Activated T-helper 9 cell treated with anti-CD3 and anti-CD28 coated beads, Interleukin-2, amount 50 U/mL, for 16 hours (primary cell): ENCODE results near the gene LLGL2.

Experiments
- DNase-seq: peaks from one replicate; pipeline ENCODE4 v3.0.0-alpha.2; 2020; ENCODE audit warnings: low read depth

LLGL2 gene

DNA sequence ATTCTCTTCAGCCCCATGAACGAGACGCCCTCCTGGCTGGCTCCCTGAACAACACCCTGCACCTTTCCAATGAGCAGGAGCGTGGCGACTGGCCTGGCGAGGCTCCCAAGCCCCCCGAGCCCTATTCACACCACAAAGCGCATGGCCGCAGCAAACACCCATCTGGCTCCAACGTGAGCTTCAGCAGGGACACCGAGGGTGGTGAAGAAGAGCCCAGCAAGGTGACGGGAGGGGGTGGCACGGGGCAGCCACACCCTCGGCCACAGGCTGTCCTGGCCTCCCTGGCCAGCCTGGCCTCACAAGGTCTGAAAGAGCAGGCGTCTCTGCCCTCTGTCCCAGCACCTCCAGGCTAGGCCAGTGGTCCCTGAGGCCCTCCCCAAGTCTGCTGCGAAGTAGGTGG is 33.8 kb upstream of the LLGL2 start:
- DNase-seq = no peak

DNA sequence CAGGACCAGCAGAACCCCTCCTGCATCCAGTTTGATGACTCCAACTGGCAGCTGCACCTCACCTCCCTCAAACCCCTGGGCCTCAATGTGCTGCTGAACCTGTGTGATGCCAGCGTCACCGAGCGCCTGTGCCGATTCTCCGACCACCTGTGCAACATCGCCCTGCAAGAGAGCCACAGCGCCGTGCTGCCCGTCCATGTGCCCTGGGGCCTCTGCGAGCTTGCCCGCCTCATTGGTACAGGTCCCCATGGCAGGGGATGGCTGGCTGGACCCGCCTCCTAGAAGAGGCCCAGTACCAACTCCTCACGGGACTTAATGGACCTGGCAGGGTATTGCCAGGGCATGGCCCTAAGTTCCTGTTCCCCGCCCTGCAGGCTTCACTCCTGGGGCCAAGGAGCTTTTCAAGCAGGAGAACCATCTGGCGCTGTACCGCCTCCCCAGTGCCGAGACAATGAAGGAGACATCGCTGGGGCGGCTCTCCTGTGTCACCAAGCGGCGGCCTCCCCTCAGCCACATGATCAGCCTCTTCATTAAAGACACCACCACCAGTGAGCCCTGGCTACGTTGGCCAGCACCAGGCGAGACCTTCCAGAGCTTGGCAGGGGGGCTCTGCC is 32.8 kb upstream of the LLGL2 start:
- DNase-seq = no peak

DNA sequence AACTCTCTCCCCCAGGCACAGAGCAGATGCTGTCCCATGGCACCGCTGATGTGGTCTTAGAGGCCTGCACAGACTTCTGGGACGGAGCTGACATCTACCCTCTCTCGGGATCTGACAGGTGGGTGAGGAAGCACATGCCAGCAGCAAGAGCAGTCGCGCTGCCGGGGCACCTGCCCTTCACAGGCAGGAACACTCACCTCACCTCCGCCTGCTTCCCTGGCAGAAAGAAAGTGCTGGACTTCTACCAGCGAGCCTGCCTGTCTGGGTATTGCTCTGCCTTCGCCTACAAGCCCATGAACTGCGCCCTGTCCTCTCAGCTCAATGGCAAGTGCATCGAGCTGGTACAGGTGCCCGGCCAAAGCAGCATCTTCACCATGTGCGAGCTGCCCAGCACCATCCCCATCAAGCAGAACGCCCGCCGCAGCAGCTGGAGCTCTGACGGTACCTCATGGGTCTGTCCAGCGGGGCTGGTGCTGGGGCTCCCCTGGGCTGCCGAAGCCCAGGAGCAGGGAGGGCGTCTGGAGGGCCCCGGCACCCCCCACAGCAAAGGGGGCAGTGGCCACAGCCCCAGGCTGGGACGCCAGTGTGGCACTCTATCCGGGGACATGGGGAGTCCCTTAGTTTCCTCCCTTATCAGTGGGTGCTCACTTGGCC is 31.9 kb upstream of the LLGL2 start:
- no peak for DNase-seq

DNA sequence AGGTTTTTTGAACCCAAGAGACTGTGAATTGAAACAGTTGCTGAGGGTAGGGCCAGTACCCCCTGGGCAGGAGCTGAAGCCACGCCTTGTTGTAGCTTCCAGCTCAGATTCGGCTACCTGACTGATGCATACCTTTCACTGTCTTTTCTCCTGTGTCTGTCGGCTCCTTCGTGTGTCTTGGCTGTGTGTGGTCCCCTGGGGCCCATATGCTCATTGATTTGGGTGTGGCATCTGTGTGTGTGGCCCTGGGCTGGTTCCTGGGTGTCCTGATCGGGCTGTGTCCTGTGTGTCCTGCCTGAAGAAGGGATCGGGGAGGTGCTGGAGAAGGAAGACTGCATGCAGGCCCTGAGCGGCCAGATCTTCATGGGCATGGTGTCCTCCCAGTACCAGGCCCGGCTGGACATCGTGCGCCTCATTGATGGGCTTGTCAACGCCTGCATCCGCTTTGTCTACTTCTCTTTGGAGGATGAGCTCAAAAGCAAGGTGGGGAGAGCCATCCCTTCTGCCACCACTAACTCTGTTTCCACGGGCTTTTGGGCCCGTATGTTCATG is 31.1 kb upstream of the LLGL2 start:
- DNase-seq = no peak

DNA sequence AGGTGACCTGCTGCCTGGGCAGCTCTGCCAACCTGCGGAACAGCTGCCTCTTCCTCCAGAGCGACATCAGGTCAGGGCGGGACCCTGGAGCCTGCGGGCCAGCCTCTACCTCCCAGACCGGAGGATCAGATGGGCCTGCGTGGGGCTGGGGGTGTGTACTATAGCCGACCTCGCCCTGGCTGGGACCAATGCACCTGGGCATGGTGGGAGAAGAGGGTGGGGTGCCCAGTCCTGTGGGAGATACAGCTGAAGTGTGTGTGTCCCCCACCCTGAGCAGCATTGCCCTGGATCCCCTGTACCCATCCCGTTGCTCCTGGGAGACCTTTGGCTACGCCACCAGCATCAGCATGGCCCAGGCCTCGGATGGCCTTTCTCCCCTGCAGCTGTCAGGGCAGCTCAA is 29.5 kb upstream of the LLGL2 start:
- no peak for DNase-seq

DNA sequence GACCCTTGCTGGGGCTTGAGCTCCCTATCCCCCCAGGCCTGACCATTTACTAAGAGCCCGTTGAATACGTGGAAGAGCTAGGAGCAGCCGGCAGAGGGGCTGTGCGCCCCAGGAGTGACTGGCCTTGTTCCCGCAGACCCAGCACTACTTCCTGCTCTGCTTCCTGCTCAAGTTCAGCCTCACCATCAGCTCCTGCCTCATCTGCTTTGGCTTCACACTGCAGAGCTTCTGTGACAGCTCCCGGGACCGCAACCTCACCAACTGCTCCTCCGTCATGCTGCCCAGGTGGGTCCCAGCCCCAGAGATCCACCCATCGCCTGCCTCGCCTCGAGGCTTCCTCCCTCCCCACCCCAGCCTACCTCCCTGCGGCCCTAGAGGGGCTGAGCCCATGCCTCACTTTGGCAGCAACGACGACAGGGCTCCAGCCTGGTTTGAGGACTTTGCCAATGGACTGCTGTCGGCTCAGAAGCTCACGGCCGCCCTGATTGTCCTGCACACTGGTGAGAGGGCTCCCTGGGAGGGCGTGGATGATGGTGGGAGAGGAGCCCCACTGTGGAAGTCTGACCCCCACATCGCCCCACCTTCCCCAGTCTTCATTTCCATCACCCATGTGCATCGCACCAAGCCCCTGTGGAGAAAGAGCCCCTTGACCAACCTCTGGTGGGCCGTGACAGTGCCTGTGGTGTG is 27.3 kb upstream of the LLGL2 start:
- no peak for DNase-seq

DNA sequence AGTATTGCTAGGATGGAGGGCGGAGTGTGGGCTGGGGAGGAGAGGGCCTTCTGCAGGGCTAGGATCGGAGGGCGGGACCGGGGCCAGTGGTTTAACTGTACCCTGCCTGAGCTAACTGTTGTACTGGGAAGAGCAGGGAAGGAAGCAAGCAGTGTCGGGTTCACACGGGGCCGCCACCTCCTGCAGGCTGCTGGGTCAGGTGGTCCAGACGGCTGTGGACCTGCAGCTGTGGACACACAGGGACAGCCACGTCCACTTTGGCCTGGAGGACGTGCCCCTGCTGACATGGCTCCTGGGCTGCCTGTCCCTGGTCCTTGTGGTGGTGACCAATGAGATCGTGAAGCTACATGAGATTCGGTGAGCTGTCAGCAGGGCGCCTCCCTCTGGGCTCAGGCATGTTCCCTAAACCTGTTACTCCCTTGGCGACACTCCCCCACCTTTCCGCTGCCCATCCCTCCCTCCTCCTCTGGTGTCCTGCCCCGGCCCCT is 26.7 kb upstream of the LLGL2 start:
- no peak for DNase-seq

DNA sequence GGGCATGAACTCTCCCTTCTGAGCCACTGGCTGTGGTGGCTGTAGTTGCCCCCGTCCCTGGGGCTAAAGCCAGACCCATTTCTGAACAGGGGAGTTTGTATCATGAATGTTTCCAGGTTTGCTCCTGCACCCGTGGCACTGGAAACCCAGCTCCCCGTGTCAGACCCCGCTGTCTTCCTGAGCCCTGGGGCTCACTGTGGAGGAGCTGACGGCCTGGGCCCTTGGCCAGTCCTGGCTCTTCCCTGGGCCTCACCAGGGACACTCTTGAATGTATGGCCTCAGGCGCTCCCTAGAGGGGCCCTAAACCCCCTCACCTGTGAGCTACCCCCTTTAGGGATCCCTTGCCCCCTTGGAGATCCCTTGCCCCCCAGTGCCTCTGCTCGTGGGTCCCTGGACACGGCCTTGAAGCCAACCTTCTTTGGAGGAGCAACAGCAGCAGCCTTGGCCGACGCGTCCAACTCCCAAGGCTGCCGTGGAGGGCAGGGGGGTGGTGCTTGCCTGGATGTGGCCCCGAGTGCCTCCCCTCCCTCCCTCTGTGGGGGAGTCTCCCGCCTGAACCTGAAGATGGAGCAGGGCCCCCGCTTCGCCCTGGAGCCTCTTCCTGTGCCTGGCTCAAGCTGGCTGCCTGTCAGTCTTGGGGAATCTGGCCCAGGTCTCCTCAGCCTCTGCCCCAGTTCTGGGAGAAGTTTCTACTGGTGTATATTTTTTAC is 26.0 kb upstream of the LLGL2 start:
- no peak for DNase-seq

DNA sequence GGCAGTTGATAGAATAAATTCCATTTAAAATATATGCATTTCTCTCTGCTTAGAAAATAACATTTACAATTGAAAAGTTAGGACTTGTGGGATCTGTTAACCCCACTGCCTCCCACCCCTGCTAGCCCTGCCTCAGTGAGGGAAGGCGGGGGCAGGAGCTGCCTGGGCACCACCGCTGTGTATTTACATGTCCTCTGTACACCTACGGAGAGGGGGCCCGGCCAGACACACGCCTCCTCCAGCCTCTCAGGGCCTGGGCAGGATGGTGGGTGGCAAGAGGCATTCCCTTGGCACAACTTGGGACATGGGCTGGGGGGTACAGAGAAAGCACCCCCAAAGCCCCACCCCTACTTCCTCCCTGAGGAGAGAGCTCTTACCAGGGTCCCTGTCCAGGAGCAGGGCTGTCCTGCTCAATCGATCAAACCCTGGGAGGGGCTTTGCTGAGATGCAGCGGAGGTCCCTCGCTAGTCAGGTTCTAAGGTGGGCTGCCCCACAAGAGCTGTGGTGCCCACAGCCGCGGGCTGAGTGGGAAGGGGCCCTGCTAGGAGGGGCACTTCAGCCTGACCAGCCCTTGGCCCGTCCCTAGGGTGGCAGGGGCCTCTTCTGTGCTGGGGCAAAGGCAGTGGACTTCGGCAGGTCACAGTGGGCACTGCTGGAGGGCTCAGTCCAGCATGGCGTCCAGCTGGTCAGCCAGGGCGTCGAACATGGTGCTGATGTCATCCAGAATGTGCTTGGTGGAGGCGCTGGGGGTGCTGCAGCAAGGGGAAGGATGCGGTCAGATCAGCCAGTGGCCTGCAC is 24.9 kb upstream of the LLGL2 start:
- DNase-seq = no peak

DNA sequence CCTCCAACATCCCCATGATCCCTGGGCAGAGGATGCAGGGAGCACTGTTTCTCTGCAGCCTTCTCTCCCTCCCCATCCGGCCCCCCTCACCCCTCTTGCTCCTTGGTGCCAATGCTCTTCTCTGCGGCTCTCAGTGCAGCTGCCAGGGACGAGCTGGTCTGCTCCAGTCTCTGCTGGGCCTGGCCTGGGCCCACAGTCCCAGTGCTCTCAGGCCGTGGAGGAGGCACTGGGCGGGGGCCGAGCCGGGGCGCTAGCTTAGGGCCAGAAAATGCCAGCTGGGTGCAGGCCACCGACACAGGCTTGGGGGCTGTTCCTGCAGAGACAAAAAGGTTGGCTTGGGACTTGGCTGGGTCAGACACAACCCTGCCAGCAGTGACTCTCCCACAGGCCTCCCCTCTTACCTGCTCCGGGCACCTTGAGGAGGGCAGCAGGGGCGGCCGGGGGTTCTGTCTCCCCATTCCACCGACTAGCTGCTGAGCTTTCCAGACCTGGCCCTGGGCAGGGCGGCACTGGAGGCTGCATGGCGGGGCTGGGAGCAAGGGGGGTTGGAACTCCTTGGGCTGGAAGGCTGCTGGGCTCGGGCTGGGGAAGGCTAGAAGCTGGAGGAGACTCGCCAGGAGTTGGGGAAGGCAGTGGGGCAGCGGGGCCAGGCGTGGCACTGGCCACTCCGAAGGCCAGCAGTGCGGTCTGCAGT is 24.0 kb upstream of the LLGL2 start:
- DNase-seq = no peak

DNA sequence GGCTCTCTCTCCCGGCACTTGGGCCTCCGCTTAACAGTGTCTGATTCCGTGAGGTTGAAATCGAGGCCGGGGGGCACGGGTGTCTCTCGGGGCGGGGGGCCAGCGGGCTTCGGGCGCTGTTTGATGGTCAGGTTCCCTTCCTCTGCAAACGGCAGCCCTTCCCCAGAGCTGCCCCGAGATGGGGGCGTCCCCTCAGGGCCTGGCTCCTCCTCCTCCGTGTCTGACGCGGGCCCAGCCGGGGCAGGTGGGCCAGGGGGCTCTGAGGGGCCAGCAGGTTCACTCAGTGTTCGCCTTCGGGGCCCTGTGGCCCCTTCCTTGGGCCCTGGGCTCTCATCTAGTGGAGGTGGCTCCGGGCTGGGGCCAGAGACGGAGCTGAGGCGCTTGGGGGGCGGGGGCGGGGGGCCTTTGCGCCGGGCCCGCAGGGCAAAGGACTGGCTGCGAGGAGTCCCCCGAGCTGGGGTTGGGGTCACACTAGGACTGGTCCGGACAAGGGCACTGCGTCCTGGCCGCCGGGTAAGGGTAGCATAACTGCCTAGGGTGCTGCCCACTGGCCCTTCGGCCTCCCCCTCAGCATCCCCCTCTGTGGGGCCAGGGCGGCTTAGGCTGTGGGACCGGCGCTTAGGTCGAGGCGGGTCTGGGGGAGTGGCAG is 23.3 kb upstream of the LLGL2 start:
- DNase-seq = no peak

DNA sequence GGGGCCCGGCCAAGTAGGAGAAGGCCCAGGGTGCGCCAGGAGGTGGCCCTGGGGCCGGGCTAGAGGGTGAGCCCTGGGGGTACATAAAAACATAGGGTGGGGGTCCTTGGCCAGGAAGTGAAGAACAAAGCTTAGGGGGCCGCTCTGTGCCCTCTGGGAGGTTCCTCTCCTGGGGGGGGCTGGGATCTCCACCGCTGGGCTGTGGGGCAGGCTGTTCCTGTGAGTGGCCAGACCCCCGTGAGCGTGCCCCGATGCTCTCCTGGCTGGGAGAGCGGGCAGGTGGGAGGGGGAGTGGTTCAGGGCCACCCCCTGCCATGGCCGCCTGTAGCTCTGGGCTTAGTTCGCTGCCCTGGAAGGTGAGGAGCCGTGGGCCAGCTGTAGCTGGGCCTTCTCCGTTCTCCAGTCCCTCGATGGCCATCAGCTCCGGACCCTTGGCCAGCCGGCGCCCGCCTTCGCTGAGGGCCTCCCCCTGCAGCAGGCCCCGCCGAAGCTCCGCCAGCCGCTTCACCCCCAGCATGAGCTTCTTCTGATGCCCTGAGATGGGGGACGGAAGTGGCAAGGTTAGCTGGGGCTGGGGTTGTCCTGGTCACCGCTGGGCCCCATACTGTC is 22.7 kb upstream of the LLGL2 start:
- DNase-seq = no peak

DNA sequence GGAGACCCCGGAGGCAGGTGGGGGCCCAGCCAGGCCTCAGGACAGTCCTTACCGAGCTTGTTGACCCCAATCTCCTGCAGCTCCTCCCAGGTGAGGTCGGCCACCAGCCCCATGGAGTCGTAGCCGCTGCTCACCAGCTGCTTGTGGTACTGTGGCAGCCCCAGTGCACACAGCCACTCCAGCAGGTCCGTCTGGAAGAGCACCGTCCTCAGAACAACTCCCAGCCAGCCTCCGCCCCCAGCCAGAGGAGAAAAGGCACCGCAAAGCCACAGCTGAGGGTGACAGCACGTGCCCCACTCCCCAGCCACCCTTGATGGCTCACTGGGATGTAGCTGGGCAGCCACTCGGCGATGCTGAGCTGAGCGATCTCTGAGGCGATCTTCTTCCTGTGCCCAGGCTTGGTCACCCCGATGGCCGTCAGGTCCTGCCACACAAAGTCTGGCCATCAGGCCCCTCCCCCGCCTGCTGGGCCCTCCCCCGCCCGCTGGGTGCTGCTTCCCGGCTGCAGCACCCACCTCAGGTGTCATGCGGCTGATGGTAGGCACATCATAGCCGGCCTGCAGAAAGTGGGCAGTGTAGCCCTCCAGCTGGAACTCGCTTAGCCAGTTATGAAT is 22.1 kb upstream of the LLGL2 start:
- DNase-seq = no peak

DNA sequence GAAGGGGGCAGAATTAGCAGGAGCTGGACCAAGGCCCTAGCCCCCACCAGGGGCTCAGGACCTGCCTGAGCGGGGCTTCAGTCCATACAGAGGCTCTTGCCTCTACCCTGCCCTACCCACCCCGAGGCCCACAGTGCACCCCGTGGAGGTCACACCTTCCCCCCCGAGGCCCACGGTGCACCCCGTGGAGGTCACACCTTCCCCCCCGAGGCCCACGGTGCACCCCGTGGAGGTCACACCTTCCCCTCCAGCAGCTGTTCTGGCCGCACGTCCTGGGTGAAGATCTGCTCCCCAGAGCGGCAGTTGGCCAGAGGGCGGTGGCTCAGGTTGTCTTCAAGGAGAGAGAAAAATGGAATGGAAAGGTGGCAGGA is 21.5 kb upstream of the LLGL2 start:
- no peak for DNase-seq

DNA sequence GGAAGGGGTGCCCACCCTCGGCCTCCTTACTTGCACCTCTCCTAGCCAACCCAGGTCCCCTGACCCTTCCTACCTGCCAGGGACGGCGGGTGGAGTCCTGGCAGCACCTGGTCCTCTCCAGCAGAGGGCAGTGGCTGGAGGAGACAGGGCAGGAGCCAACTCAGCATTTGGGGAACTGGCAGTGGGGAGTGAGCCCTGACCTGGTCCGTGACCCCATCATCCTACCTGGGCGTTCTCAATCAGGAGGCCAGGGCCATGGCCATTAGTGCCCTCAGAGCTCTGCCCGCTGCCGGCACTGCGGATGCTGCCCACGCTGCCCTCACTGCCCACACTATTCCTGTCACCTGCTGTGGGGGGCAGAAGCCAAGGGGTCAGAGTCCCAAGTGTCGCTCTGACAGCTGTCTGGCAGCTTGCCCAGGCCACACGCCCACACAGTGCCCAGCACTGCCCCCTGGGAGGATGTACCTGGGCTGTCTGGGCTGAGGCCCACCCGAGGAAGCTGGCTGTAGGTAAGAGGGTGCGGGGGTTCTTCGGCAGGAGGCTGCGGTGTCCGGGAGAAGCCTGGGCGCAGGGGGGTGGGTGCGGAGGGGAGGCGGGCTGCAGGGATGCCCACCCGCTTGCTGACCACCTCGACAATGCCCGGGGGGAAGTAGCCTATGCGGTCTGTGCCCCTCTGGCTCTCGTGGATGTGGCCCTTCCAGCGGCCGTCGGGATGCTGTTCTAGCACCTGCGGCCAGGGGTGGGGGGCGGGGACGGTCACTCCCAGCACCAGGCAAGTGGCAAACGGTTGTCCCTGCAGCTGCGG is 20.9 kb upstream of the LLGL2 start:
- DNase-seq = peak; percentile 18

DNA sequence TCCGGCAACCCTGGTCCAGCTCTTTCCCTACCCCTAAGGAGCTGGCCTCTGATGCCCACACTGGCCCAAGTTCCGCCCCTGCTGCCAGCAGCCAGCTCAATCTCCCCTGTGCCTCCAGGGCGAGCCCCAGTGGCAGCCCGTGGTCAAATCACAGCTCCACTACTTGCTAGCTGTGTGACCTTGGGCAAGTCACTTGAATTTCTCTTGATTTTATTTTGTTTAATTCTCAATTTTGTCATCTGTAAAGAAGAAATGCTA is 20.4 kb upstream of the LLGL2 start:
- no peak for DNase-seq

DNA sequence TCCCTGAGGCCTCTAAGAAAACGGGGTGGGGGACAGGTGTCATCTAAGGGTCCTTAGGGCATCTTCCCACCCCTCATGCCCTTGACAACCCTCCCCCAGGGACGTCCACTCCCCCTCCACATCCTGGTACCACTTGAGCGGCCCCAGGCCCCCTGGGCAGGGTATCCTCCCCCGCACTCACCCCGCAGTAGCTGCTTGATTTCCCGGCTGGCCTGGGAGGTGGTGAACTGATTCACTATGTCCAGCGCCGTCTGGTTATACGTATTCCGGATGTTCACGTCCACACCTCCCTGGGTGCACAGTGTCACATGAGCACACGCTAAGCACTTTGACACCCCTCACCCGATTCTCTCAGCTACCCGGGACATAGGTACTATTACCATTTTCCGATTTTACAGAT is 19.9 kb upstream of the LLGL2 start:
- DNase-seq = no peak

DNA sequence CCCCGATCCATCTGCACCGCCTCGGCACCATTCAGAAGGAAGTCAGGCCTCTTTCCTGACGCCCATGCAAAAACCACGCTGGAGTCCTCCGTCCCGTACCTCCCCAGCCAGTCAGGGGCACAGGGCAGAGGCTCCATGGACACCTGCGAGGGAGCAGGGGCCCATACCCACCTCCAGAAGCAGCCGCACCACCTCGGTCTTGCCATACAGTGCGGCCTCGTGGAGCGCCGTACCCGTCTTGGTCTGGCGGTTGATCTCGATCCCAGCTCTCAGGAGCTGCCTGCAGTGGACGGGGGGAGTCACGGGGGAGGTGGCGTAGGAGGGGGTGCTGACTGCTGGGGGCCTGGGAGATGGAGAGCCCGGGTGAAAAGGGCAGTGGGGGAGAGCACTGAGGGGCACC is 19.4 kb upstream of the LLGL2 start:
- no peak for DNase-seq

DNA sequence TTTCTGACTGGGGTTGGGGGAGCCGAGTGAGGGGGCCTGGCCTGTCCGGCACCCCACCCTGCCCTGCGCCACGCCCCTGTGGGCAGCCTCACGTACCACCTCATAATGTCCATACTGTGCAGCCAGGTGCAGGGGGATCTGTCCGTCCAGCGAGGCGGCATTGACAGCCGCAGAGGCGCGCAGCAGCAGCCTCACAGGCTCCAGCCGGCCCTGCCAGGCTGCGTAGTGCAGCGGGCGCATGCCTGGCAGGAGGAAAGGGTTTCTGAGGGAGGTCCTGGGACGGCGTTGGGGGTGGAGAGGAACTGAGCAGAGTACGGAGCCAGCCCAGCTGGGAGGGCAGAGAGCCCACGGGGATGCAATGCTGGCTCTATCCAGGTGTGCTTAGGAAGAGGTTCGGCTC is 18.6 kb upstream of the LLGL2 start:
- DNase-seq = no peak
